Loucy (cell line): ENCODE results near the gene CAMTA1.

ENCODE experiments used
- H2AFZ ChIP-seq: fragments of 200-600 bp; sonication (generic); 2 replicates; pipeline ENCODE4 v1.6.0; 2016; ENCODE audit warnings: antibody characterized with exemption, mild to moderate bottlenecking, low read length, moderate library complexity
- H3F3A ChIP-seq: fragments of 200-600 bp; 2 replicates; pipeline ENCODE4 v1.6.0; 2016; ENCODE audit warnings: antibody characterized with exemption, low read depth, mild to moderate bottlenecking
- H3K27me3 ChIP-seq: fragments of 200-600 bp; sonication (generic); 2 replicates; pipeline ENCODE4 v1.6.1; 2014; ENCODE audit warnings: low read length, mild to moderate bottlenecking; ENCODE audit not compliant: insufficient read depth, poor library complexity, severe bottlenecking
- H3K36me3 ChIP-seq: fragments of 200-600 bp; sonication (generic); 2 replicates; pipeline ENCODE4 v1.6.1; 2016; ENCODE audit warnings: low read length; ENCODE audit not compliant: insufficient read depth
- H3K4me1 ChIP-seq: fragments of 200-600 bp; sonication (generic); 2 replicates; pipeline ENCODE4 v1.5.1; 2014; ENCODE audit warnings: low read length, mild to moderate bottlenecking; ENCODE audit not compliant: insufficient read depth, poor library complexity, severe bottlenecking
- H3K4me2 ChIP-seq: fragments of 200-600 bp; sonication (generic); 2 replicates; pipeline ENCODE4 v1.6.0; 2014; ENCODE audit warnings: antibody characterized with exemption, low read length, low read depth, mild to moderate bottlenecking; ENCODE audit not compliant: poor library complexity, severe bottlenecking
- H3K4me3 ChIP-seq: fragments of 200-600 bp; sonication (generic); 2 replicates; pipeline ENCODE4 v1.5.1; 2014; ENCODE audit warnings: low read length, mild to moderate bottlenecking, mixed read lengths; ENCODE audit not compliant: poor library complexity, severe bottlenecking
- H3K79me2 ChIP-seq: fragments of 200-600 bp; sonication (generic); 2 replicates; pipeline ENCODE4 v1.6.1; 2014; ENCODE audit warnings: low read length; ENCODE audit not compliant: insufficient read depth
- H3K9ac ChIP-seq: fragments of 200-600 bp; sonication (generic); 2 replicates; pipeline ENCODE4 v1.6.0; 2014; ENCODE audit warnings: mild to moderate bottlenecking, low read depth, low read length, moderate library complexity; ENCODE audit not compliant: poor library complexity, severe bottlenecking
- H3K9me2 ChIP-seq: fragments of 200-600 bp; sonication (generic); replicated peaks from 2 replicates; pipeline ENCODE4 v1.6.1; 2016; ENCODE audit warnings: low read depth, low read length, mixed read lengths
- H3K9me3 ChIP-seq: fragments of 200-600 bp; sonication (generic); 2 replicates; pipeline ENCODE4 v1.6.1; 2014; ENCODE audit warnings: mild to moderate bottlenecking, antibody characterized with exemption, low read length, low read depth; ENCODE audit not compliant: insufficient read depth
- H4K20me1 ChIP-seq: fragments of 200-600 bp; sonication (generic); 2 replicates; pipeline ENCODE4 v1.6.0; 2014; ENCODE audit warnings: antibody characterized with exemption, low read length, mild to moderate bottlenecking; ENCODE audit not compliant: insufficient read depth, poor library complexity, severe bottlenecking
- EZH2phosphoT487 ChIP-seq: fragments of 200-600 bp; IDR thresholded peaks from 2 replicates; pipeline ENCODE4 v1.6.1; 2018; ENCODE audit warnings: antibody characterized with exemption, mild to moderate bottlenecking, moderate library complexity, borderline replicate concordance
- TF ChIP-seq, protein P1 (sequence below): fragments of 200-600 bp; sonication (generic); conservative IDR thresholded peaks from 2 replicates; pipeline ENCODE4 v1.5.1; 2014; ENCODE audit warnings: mild to moderate bottlenecking, antibody characterized with exemption, low read length

The CAMTA1 gene

GRCh38 chr1:7609311-7609994, 824.2 kb downstream of the CAMTA1 start:
- Histone ChIP-seq H2AFZ (no peak overlapping the region), H3K9me3 (peaks cover 8% of the 10 kb centered on the region; the same call in 1 of the 2 replicates), H3K9ac (no peak overlapping the region), H3K9me2 (no peaks in the 10 kb centered on the region), H3K36me3 (no peaks in the 10 kb centered on the region), H3K79me2 (no peaks in the 10 kb centered on the region), H3K4me3 (no peak overlapping the region), H3K4me2 (no peak overlapping the region), H3K4me1 (no peaks in the 10 kb centered on the region), H4K20me1 (no peaks in the 10 kb centered on the region), H3K27me3 (no peaks in the 10 kb centered on the region), H3F3A (no peaks in the 10 kb centered on the region)
- no peak for TF ChIP-seq EZH2phosphoT487
- TF ChIP-seq, protein P1, sequence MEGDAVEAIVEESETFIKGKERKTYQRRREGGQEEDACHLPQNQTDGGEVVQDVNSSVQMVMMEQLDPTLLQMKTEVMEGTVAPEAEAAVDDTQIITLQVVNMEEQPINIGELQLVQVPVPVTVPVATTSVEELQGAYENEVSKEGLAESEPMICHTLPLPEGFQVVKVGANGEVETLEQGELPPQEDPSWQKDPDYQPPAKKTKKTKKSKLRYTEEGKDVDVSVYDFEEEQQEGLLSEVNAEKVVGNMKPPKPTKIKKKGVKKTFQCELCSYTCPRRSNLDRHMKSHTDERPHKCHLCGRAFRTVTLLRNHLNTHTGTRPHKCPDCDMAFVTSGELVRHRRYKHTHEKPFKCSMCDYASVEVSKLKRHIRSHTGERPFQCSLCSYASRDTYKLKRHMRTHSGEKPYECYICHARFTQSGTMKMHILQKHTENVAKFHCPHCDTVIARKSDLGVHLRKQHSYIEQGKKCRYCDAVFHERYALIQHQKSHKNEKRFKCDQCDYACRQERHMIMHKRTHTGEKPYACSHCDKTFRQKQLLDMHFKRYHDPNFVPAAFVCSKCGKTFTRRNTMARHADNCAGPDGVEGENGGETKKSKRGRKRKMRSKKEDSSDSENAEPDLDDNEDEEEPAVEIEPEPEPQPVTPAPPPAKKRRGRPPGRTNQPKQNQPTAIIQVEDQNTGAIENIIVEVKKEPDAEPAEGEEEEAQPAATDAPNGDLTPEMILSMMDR = no peak

DNA sequence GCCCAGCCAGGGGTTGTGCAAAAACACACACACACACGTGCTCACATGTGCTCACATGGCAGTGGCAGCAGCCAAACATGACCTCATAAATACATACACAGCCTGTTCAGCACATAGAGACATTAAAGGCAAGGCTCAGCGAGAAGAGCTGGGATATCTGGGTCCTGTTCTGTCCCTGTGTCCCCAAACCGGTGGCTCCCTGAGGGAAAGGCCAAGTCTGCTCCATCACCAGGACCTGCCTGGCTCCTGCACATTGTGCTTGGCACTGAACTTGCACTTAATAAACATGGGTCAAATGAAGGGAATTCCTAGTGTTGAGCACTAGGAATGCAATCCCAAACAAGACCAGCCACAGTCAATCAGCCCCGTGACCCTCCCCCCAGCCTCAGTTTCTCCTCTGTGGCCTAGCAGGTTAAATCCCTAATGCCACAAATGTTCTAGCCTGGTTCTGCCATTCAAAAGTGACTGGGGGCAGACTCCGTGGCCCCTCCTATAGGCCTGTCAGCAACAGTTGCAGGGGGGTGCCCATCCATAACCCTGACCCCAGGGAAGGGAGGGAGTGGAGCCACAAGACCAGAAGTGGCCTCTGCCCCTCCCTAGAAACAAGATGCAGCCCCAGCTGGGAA, 825.0 kb downstream of the CAMTA1 start:
- Histone ChIP-seq H4K20me1 (no peaks in the 10 kb centered on the region), H3K27me3 (no peaks in the 10 kb centered on the region), H3K79me2 (no peaks in the 10 kb centered on the region), H3K4me3 (no peak overlapping the region), H3K4me2 (no peak overlapping the region), H3K9ac (no peak overlapping the region), H3K9me2 (no peaks in the 10 kb centered on the region), H3K36me3 (no peaks in the 10 kb centered on the region), H3K4me1 (no peaks in the 10 kb centered on the region), H3F3A (no peaks in the 10 kb centered on the region), H3K9me3 (peaks cover 8% of the 10 kb centered on the region; the same call in 1 of the 2 replicates), H2AFZ (no peak overlapping the region)
- TF ChIP-seq, protein P1 = no peak
- TF ChIP-seq EZH2phosphoT487 = no peak

- H3K9me2 ChIP-seq = no peaks in the 10 kb centered on the region
- no peaks in the 10 kb centered on the region for H3F3A ChIP-seq
- no peak overlapping the region for H3K4me3 ChIP-seq
- H3K4me1 ChIP-seq = no peaks in the 10 kb centered on the region
- H4K20me1 ChIP-seq = no peaks in the 10 kb centered on the region
- H3K79me2 ChIP-seq = no peaks in the 10 kb centered on the region
- peaks cover 6% of the 10 kb centered on the region; the same call in 1 of the 2 replicates for H3K9me3 ChIP-seq
- no peak overlapping the region for H2AFZ ChIP-seq
- H3K4me2 ChIP-seq = no peak overlapping the region
- H3K9ac ChIP-seq = no peak overlapping the region
- no peaks in the 10 kb centered on the region for H3K36me3 ChIP-seq
- no peaks in the 10 kb centered on the region for H3K27me3 ChIP-seq
- TF ChIP-seq EZH2phosphoT487 = no peak
- TF ChIP-seq, protein P1 = no peak
These were observed 825.7 kb downstream of the CAMTA1 start for GRCh38 chr1:7610936-7611335.
